HL-60/S4 (cell line): ENCODE results near the gene TPST1.
"Not testable (repeated sequence)": the region's sequence is repeated elsewhere in the genome, so short reads cannot be mapped to it uniquely, and the experiment has no call there.

Source experiments
- in situ Hi-C: fragments of 300-500 bp; cut with MboI; formaldehyde crosslinking; loops from 2 replicates; pipeline ENCODE4 v1.14.3; 2022; ENCODE audit warnings: low sequenced_read_pairs

Gene TPST1

DNA sequence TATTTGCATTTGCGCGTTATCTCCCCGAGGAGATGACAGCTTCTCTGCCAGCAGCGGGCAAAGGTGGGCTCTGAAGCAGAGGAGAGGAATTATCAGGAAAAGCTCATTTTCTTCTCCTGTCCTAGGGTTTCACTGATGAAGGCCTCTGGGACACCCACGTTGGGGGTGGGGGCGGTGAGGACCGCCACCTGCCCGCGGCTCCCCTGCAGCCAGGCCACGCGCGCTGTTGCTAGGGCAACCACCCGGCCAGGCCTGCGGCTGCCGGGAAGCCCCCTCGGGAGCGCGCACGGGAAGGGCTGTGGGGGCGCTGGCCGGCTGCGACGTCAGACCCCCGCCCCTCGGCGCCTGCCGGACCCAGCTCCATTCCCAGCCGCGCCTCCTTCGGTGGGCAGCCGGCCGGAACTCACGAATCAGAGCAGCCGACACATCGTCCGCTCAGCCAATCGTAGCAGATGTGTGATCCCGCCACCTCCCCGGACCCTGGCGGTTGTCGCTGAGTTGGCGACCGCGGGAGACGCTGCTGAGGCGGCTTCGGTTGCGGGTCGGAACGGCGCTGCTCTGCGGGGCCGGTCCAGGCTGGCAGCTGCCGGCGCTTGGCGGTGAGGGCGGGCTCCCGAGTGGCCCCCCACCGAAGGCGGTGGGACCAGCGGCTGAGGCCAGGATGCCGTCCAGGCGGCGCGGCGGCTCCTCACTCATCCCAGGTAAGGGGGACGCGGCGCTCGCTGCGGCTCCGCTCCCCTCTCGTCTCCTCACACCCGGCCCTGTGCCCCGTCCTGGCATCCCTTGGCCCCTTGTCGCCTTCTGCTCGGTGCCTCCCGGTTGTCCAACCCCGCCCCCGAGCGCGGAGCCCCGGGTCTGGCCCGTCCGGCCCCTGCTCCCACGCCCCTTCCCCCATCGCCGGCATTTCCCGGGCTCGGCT lies at the start of gene TPST1:
Gene TPST1 (plus strand): TSS at position 513 of the 919 bp plus-strand sequence. CDS start 35,092 bp downstream, outside the sequence.
- in situ Hi-C loops = no loop called here

DNA sequence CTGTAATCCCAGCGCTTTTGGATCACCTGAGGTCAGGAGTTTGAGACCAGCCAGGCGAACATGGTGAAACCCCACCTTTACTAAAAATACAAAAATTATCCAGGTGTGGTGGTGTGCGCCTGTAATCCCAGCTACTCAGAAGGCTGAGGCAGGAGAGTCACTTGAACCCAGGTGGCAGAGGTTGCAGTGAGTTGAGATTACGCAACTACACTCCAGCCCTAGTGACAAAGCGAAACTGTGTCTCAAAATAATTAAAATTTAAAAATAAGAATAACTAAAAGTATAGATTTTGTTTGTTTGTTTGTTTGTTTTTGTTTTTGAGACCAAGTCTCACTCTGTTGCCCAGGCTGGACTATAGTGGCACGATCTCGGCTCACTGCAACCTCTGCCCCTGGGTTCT lies 49.1 kb upstream of the TPST1 start:
- in situ Hi-C loops = not testable (repeated sequence)

DNA sequence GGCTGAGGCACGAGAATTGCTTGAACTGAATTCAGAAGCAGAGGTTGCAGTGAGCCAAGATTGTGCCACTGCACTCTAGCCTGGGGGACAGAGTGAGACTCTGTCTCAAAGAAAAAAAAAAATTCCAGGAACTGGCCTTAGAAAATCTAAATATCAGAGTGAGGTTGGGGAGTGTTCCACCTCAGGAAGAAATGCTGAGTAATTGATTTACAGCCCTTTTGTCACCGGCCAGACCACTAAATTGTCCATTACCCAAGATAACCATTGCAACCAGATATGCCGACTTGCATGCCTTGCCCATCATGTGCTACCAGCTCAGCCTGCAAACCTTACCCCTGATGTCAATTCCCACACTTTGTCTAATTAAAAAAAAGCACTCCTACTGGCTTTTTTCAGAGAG lies 48.1 kb upstream of the TPST1 start:
- in situ Hi-C loops = no loop called here

DNA sequence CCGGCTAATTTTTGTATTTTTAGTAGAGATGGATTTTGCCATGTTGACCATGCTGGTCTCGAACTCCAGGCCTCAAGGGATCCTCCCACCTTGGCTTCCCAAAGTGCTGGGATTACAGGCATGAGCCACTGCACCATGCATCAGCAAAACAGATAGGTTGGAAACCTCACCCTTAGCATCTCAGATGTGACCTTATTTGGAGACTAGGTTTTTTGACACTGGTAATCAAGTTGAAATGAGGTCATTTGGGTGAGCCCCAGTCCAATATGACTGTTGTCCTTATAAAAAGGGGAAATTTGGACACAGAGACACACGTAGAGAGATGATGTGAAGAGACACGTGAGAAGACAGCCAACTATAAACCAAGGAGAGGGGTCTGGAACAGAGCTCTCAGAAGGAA lies 42.5 kb upstream of the TPST1 start:
- in situ Hi-C loops = no loop called here

DNA sequence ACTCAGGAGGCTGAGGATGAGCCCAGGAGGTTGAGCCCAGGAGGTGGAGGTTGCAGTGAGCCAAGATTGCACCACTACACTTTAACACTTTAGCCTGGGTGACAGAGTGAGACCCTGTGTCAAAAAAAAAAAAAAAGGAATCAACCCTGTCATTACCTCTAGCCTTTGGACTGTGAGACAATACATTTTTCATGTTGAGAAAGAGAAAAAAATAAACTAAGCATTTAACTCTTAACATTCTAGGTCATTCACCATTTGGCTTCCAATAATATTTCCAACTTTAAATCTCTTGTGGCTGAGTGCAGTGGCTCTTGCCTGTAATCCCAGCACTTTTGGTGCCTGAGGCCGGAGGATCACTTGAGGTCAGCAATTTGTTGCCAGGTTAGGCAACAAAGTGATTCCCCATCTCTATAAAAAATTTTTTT lies 41.9 kb upstream of the TPST1 start:
- in situ Hi-C loops = no loop called here

DNA sequence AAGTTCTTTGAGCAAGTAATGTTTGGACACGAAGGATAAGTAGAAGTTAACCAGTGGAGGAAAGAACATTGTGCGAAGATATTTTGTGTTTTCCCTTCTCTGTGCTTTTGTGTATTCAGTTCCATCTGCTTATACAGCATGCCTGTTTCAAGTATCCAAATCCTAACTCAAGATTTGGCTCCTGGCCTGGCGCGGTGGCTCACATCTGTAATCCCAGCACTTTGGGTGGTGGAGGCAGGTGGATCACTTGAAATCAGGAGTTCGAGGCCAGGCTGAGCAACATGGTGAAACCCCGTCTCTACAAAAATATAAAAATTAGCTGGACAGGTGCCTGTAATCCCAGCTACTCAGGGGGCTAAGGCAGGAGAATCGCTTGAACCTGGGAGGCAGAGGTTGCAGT lies 40.8 kb upstream of the TPST1 start:
- in situ Hi-C loops = no loop called here

DNA sequence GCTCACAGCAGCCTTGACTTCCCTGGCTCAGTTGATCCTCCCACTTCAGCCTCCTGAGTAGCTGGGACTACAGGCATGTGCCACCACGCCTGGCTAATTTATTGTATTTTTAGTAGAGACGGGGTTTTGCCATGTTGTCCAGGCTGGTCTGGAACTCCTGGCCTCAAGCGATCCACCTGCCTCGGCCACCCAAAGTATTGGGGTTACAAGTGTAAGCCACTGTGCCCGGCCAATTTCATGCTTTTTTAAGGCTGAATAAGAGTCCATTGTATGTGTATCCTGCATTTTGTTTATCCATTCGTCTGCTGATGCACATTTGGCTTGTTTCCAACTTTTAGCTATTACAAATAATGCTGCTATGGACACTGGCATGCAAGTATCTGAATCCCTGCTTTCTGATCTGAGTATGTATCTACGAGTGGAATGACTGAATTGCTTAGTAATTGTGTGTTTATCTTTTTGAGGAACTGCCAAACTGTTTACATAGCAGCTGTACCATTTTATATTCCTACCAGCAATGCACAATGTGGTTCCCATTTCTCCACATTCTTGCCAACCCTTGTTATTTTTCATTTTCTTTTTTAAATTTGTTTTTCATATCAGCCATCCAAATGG lies 37.3 kb upstream of the TPST1 start:
- in situ Hi-C loops = no loop called here

DNA sequence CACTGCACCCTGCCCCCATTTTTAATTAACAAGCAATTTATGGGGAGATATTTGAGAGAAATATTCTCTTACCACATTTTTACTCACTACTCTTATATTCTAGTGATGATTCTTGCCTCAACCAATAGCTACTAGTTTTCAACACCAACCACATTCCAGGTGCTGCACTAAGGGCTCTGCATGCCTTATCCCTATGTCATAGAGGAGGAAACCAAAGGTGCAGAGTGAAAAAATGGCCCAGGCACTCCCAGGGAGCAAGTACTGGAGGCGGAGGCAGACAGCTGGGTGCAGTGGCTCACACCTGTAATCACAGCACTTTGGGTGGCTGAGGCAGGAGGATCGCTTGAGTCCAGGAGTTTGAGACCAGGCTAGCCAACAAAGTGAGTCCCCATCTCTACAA lies 35.5 kb upstream of the TPST1 start:
- in situ Hi-C loops = no loop called here

DNA sequence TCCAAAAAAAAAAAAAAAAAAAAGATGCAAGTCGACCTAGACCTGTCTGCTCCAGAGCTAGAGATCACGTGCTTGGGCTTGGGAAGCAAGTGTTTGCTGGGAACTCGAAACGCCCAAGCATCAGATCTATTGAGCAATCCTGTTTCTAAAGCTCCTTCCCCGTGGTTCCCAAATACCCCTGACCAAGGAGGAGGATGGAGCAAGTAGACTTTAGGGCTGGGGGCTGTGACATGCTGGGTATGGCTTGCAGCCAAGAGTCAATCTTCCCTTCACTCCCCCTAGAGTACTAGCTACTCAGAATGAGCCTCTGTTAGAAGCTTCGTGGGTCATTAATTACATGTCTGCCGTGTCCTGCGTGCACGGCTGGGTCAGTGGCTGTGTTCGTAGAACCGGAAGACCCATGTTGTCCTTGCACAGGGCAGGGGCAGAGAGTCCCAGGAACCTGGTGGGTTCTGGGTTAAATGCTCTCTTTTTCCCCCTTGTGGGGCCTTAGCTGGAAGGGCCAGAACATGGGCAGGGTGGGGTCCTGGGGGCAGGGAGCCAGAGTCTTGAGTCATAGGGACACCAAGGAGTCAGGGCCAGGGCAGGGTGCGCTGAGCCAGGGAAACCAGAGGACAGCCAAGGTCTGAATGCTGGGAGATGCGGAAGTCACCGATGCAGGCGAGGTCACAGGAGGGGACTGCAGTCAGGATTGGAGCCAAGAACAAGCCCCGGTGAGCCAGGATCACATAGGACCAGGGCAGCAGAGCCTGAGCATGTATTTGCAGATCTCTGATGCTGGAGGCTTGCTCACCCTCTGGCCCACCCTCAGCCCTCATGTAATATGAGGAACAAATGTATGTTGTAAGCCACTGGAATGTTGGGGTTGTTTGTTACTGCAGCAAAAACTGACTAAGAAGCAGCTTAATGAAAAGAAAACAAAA lies 34.6 kb upstream of the TPST1 start:
- in situ Hi-C loops = no loop called here

DNA sequence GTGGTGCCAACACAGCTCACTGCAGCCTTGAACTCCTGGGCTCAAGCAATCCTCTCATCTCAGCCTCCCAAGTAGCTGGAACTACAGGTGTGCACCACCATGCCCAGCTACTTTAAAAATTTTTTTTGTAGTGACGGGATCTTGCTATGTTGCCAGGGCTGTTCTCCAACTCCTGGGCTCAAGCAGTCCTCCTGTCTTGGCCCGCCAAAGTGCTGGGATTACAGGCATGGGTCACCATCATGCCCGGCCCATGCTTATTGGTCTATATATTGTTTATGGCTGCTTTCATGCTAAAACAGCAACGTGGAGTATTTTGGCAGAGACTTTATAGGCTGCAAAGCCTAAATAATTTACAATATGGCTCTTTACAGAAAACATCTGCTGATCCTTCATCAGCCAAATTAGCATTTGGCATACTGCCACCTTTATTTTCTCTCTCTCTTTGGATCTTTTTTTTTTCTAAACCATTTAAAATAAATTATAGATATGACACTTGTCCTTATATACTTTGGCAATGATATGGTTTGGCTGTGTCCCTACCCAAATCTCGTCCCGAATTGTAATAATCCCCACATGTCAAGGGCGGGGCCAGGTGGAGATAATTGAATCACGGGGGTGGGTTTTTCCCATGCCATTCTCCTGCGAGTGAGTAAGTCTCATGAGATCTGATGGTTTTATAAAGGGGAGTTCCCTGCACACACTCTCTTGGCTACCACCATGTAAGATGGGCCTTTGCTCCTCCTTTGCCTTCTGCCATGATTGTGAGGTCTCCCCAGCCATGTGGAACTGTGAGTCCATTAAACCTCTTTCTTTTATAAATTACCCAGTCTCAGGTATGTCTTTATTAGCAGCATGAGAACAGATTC lies 32.4 kb upstream of the TPST1 start:
- in situ Hi-C loops = not testable (repeated sequence)

DNA sequence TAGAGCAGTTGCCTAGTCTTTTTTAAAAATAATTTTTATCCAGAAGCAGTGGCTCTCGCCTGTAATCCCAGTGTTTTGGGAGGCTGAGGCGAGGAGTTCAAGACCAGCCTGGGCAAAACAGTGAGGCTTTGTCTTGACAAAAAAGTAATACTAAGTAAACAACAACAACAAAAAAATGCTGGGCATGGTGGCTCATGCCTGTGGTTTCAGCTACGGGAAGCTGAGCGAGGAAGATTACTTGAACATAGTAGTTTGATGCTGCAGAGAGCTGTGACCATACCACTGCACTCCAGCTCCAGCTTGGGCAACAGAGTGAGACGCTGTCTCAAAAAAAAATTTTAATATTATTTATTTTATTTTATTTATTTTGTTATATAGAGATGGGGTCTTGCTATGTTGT lies 31.3 kb upstream of the TPST1 start:
- in situ Hi-C loops = no loop called here

DNA sequence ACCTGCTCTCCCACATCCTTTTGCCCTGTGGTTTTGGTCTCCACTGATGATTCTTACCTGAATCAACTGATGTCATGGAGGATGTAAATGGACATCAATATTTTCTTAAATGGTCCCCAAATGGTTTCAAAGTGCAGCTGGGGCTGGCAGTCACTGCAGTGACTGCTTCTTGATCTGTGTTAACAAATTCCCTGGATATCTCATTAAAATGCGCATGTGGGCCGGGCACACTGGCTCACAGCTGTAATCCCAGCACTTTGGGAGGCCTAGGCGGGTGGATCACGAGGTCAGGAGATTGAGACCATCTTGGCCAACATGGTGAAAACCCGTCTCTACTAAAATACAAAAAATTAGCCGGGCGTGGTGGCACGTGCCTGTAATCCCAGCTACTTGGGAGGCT lies 30.1 kb upstream of the TPST1 start:
- in situ Hi-C loops = not testable (repeated sequence)

DNA sequence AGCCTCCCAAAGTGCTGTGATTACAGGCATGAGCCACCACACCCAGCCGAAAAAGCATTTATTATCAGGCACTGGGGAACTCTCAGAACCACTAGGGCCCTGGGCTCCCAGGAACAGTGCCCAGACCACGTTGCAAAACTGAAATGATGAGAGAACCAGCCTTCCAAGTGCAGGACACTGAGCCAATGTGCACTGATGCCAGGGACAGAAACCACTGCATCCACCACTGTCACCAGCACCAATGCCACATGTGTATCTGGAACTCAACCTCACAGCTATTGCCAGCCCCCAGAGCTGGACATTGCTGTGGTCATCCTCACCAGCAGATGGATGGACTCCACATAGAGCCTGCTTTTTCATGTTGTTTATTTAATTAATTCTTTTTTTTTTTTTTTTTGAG lies 28.2 kb upstream of the TPST1 start:
- in situ Hi-C loops = no loop called here

DNA sequence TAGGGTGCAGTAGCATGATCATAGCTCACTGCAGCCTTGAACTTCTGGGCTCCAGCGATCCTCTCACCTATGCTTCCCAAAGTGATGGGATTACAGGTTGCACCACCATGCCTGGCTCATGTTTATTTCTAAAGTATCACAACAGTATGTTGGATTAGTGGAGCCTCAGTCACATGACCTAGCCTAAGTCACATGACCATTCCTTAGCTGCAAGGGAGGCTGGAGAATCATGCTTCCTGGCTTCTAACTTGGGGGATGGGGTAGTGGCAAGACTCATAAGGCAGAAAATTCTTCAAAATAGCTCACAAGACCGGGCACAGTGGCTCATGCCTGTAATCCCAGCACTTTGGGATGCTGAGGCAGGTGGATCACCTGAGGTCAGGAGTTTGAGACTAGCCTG lies 26.9 kb upstream of the TPST1 start:
- in situ Hi-C loops = no loop called here

DNA sequence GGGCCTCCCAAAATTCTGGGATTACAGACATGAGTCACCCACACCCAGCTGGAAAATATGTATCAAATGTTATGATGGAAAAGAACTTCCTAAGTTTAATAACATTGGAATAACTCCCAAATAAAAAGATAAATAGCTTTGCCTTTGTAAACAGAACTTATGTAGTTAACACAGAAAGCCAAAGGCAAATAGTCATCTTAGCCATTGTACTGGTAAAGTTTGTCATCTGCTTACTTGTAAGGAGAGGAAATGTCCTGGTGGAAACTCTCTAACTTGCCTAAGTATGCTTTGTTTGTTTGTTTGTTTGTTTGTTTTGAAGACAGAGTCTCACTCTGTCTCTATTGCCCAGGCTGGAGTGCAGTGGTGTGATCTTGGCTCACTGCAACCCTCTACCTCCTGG lies 23.8 kb upstream of the TPST1 start:
- in situ Hi-C loops = no loop called here

DNA sequence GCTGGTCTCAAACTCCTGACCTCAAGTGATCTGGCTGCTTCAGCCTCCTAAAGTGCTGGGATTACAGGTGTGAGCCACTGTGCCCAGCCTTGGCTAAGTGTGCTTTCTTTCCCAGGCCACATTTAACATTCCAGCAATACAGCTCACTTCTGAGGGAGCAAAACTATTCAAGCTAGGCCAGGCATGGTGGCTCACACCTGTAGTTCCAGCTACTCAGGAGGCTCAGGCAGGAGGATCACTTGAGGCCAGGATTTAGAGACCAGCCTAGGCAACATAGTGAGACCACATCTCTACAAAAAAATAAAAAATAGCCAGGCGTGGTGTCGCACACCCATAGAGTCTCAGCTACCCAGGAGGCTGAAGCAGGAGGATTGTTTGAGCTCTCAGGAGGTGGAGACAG lies 23.3 kb upstream of the TPST1 start:
- in situ Hi-C loops = no loop called here

DNA sequence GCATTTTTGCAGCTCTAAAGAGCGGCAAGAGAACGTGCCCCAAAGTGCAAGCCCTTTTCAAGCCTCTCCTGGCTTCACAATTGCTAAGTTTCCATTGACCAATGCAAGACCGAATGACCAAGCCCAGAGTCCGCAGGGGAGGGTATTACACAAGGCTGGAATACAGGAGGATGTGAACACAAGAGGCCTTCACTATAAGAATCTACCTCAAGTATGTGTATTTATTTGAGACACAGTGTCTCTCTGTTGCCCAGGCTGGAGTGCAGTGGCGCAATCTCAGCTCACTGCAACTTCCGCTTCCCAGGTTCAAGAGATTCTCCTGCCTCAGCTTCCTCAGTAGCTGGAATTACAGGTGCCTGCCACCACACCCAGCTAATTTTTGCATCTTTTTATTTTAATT lies 22.2 kb upstream of the TPST1 start:
- in situ Hi-C loops = no loop called here

DNA sequence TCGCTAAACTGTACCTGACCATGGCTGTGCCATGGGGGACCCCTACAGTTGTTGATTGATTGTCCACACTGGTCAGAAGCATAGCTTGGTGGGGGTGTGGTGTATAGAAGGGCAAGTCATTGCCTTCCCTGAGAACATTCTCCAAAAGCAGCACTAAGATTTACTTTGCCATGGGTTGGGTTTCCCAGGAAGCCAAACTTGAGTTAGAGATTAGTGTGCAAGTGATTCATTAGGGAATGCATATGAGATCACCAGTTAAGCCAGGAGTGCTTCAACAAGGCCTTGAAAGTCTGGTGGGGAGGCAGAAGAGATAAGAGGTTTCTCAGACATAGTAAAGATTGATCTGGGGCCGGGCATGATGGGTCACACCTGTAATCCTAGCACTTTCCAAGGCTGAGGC lies 21.4 kb upstream of the TPST1 start:
- in situ Hi-C loops = no loop called here

DNA sequence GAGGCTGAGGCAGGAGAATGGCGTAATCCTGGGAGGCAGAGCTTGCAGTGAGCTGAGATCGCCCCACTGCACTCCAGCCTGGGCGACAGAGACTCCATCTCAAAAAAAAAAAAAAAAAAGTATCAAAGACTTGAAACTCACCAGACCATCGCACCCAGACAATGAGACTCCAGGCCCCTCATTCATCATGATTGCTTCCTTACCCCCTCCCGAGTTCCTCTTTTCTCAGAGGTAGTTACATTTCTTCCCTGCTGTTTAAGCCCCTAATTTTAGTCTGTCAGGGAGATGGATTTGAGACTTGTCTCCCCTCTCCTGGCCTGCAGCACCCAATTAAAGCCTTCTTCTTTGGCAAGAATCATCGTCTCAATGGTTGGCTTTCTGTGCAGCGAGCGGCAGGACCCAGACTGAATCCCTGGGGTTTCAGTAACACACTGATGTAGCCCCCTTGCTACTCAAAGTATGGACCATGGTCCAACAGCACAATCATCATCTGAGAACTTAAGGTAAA lies 19.4 kb upstream of the TPST1 start:
- in situ Hi-C loops = no loop called here

DNA sequence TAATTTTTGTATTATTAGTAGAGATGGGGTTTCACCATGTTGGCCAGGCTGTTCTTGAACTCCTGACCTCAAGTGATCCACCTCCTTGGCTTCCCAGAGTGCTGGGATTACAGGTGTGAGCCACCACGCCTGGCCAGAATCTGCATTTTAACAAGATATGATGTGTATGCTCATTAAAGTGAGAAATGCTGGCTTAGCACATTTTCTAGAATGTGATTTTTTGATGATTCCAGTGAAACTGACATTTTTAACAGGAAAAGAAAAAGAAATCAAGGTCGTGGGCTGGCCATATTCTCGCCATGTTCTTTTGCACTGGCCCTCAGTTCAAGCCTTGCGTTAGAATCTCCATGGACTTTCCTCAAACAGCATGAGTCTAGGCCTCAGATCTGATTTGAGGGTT lies 18.1 kb upstream of the TPST1 start:
- in situ Hi-C loops = no loop called here
